Suprapubic skin (tissue), 4 donors: ENCODE results near the gene C16orf86.

Experiments
- EP300 ChIP-seq: sonication (generic); formaldehyde crosslinking; IDR thresholded peaks from one replicate; pipeline ENCODE4 v1.6.1; 2017; ENCODE audit warnings: antibody characterized with exemption
- POLR2A ChIP-seq, 2 donors: fragments of 450-650 bp; IDR thresholded peaks; one replicate each; pipeline ENCODE4 v1.6.1; 2017; ENCODE audit warnings: antibody characterized with exemption in 2 of 2, mild to moderate bottlenecking in 2 of 2, moderate library complexity in 2 of 2
- POLR2AphosphoS5 ChIP-seq, 3 donors: sonication (generic); formaldehyde crosslinking; IDR thresholded peaks; one replicate each; pipeline ENCODE4 v1.6.1; 2017; ENCODE audit warnings: antibody characterized with exemption in 3 of 3
- TF ChIP-seq, protein P1 (sequence below), 2 donors: fragments of 200-600 bp in 1 of 2; fragments of 450-650 bp in 1 of 2; sonication (generic) in 1 of 2; IDR thresholded peaks; one replicate each; pipeline ENCODE4 v1.5.1; 2016 to 2019; ENCODE audit warnings: antibody characterized with exemption in 2 of 2, mild to moderate bottlenecking in 1 of 2, moderate library complexity in 1 of 2

DNA sequence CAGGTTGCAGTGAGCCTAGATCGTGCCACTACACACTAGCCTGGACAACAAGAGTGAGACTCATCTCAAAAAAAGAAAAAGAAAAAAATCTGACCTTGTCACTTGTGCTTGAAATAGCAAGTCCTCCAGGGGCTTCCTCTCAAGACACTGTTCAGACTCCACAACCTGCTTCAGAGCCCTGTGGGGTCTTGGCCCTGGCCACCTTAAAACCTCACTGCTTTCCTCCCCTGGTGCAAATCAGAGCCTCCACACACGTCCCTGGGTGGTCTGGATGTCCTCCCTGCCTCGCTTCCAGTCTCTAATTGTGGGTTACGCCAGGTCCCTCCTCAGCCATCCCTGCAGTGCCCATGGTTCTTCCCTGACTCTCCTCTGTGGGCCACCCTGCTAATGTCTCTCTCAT is 11.3 kb upstream of the C16orf86 start:
- TF ChIP-seq POLR2A (IDR thresholded peaks at IDR 0.05) (no peak), POLR2AphosphoS5 (IDR thresholded peaks at IDR 0.05) (no peak), EP300 (no peak)
- TF ChIP-seq, protein P1, sequence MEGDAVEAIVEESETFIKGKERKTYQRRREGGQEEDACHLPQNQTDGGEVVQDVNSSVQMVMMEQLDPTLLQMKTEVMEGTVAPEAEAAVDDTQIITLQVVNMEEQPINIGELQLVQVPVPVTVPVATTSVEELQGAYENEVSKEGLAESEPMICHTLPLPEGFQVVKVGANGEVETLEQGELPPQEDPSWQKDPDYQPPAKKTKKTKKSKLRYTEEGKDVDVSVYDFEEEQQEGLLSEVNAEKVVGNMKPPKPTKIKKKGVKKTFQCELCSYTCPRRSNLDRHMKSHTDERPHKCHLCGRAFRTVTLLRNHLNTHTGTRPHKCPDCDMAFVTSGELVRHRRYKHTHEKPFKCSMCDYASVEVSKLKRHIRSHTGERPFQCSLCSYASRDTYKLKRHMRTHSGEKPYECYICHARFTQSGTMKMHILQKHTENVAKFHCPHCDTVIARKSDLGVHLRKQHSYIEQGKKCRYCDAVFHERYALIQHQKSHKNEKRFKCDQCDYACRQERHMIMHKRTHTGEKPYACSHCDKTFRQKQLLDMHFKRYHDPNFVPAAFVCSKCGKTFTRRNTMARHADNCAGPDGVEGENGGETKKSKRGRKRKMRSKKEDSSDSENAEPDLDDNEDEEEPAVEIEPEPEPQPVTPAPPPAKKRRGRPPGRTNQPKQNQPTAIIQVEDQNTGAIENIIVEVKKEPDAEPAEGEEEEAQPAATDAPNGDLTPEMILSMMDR (IDR thresholded peaks at IDR 0.05): no peak
